COLO668 (cell line): ENCODE results near the gene IPO11.
"Not testable (repeated sequence)": the region's sequence is repeated elsewhere in the genome, so short reads cannot be mapped to it uniquely, and the experiment has no call there.

Source experiments
- DNase-seq: peaks from one replicate; lab custom pipeline; 2025; ENCODE audit not compliant: unreplicated experiment; lab: John Stamatoyannopoulos, UW

Gene IPO11

GRCh38 chr5:62513085-62513484 is 100.5 kb downstream of the IPO11 start:
- not testable (repeated sequence) for DNase-seq

- DNase-seq = no peak
These were observed 102.1 kb downstream of the IPO11 start for GRCh38 chr5:62514510-62515119.

GRCh38 chr5:62520812-62521211 is 108.2 kb downstream of the IPO11 start:
- DNase-seq = not testable (repeated sequence)

GRCh38 chr5:62521319-62521718 is 108.8 kb downstream of the IPO11 start:
- DNase-seq = no peak

GRCh38 chr5:62522811-62523210 is 110.2 kb downstream of the IPO11 start:
- no peak for DNase-seq

GRCh38 chr5:62533597-62533996 is 121.0 kb downstream of the IPO11 start:
- no peak for DNase-seq

DNA sequence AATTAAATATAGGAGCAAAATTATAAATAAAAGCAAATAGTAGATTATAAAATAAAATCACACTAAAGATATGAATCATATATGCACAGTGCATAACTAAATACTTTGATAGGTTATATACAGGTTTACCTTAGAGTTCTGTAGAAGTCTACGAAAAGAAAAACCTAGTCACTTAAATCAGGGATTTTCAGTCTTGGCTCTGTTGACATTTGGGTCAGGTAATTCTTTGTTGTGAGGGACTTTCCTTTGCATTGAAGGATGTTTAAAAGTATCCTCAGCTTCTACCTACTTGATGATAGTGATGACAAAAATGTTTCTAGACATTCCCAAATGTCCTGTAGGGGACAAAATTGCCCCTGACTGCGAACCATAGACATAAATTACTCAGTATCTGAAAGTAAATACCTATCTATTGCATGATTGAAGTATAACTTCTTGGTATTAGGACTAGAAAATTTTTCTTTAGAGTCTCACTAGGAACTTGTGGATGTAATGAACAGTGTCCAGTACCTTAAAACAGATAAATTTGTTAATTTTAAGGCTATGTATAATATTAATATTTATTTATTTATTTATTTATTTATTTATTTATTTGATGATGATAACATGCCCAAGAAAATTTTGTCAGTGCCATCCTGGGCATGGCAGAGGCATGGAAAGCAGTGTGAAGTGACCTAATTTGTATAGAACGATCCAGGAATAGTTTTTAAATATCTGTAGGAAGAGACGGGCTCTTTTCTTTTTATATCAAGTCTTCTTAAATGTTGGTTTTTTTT is 122.1 kb downstream of the IPO11 start:
- no peak for DNase-seq

DNA sequence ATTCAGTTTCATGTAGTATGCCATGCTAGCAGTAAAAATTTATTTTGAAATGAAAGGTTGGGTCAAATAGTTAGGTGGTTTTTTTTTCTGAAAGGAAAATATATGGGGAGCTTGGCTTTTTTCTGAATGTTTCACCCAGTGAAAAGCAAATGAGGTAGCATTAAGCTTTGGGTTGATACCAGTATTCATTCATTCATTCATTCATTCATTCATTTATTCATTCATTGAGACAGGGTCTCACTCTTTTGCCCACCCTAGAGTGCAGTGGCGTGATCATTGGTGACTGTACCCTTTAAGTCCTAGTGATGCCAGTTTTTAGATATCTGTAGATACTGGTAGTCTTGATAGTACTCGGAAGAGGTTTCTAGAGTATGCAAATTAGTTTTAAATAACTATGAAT is 123.7 kb downstream of the IPO11 start:
- no peak for DNase-seq

DNA sequence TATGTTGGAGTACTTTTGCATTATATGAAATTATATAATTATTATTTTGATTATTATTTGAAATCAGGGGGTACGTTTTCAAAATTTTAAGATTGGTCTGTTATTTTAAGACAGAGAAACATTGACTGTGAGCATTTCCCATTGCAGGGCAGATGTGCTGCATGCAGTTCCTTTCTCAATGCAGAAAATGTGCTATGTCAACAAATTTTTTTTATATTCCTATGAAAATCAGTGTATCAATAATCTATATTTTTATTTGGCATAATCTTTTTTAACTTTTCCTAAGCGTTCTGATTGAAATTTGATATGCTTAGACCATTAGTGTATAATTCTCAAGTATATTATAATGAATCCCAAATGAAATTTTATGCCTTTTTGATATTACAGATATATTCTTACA is 124.2 kb downstream of the IPO11 start:
- no peak for DNase-seq

DNA sequence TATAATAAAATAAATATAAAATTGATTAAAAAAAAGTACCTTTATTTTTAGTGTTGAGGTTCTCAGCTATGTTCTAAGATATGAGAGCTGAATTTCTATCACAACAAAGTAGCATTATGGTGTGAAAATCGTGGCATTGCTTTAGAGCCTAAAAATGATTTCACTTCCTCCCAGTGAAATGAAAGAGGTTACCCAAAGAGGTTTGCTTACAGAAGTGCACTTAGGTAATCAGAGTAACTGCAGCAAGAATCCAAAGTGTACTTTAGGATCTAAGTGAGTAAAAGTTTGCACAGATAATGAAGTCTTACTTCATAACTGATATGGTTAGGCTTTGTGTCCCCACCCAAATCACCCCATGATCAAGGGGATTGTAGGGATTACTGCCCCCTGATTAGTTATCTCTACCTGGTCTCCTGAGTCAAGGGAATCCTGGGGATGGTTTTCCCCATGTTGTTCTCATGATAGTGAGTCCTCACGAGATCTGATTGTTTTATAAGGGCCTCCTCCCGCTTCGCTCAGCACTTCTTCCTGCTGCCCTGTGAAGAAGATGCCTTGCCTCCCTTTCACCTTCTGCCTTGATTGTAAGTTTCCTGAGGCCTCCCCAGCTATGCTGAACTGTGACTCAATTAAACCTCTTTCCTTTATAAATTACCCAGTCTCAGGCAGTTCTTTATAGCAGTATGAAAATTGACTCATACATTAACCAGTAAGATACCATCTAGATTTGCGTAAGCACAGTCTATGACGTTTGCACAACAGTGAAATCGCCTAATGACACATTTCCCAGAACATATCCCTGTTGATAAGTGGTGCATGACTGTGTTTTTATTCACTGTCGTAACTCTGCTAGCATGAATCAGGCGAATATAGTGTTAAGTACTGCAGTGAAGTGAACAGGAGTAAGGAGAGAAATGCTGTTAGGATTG is 125.7 kb downstream of the IPO11 start:
- DNase-seq = no peak

GRCh38 chr5:62542720-62543119 is 130.2 kb downstream of the IPO11 start:
- DNase-seq = no peak

GRCh38 chr5:62547945-62548630 is 135.5 kb downstream of the IPO11 start:
- no peak for DNase-seq

DNA sequence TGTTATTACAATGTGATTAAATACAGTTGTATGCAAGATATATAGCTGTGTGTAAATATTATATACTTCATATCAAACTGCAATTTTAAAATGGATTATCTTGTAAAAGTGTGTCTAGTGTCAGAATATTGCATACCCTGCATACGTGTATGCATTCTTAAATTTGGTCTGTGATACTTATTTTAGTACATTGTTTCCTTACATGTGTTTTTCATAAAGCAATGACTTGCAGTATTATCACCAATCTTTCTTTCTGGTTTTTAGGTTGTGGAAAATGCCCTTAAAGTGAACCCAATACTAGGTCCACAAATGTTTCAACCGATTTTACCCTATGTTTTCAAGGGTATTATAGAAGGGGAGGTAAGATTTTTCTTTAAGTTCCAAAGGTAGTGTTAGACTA is 137.5 kb downstream of the IPO11 start:
- no peak for DNase-seq

GRCh38 chr5:62555930-62556329 is 143.4 kb downstream of the IPO11 start:
- DNase-seq = no peak

- DNase-seq = no peak
These were observed 146.4 kb downstream of the IPO11 start for GRCh38 chr5:62558941-62559340.

DNA sequence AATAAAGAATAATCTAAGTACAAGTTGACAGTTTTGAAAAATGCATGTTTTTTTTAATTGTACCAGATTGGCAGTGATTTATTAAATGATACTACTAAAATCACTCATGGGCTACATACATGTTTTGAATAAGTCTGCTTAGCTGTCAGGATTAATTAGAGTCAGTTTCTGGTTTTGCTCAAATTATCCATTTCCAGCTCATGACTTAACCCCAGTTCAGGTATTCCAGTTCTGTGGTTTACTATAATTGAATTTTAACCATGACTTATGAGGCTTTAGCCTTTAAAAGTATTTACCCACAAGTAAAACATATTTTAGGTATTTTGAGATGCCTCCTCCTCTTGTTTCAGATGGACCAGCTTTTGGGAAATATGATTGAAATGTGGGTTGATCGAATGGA is 148.2 kb downstream of the IPO11 start:
- DNase-seq = no peak

- DNase-seq = no peak
These were observed 149.3 kb downstream of the IPO11 start for GRCh38 chr5:62561896-62562295.

DNA sequence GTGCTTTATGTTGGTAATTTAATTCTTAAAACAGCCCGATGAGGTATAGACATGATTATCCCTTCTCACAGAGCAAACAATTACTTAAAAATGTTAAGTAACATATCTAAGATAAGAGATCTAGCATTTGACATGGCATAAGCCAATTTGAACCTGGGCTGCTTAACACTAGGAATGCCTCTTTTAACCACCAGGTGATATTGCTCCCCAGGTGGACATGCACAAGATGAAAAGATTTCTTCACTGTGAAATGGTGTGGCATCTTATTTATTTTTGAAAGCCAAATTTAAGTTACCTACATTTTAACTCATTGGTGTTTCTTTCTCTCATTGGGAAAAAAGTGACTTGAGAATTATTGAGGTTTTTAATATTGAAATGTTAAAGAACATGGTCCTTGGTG is 150.3 kb downstream of the IPO11 start:
- DNase-seq = no peak

- DNase-seq = no peak
These were observed 151.5 kb downstream of the IPO11 start for GRCh38 chr5:62564101-62564500.

GRCh38 chr5:62565740-62566139 is 153.2 kb downstream of the IPO11 start:
- DNase-seq = not testable (repeated sequence)

DNA sequence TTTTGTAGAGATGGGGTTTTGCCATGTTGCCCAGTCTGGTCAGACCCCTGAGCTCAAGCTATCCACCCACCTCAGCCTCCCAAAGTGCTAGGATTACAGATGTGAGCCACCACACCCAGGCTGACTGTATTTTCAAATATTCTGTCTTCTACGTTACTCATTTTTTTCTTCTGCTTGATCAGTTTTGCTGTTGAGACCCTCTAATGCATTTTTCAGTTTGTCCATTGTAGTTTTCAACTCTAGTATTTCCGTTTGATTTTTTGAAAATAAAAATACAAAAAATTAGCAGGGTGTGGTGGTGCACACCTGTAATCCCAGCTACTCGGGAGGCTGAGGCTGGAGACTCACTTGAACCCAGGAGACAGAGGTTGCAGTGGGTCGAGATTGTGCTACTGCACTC is 155.6 kb downstream of the IPO11 start:
- DNase-seq = no peak
